Endometrial microvascular endothelial cells (primary cell): Measurements from ENCODE around the gene OMP. TPM values are rescaled to one million over a fixed set of nuclear protein-coding genes. Genes with fewer than 3 reads are reported as not detected.

ENCODE experiments used
- in situ Hi-C: cut with HindIII; loops from 2 replicates; pipeline ENCODE4 v1.10.0; 2017; ENCODE audit warnings: low sequenced_read_pairs, low pct_unique_long_range_greater_than_20kb; ENCODE audit errors: inconsistent ontology term
- total RNA-seq: library from RNA; depleted of rRNA; stranded (reverse); fragments of >200 nt; gene quantifications from one replicate; pipeline ENCODE4 v1.2.3, GENCODE V29; 2015; ENCODE audit errors: inconsistent ontology term

OMP gene
- total RNA-seq, 1 donor from 2014 or later = not detected

GRCh38 chr11:77068457-77069335, 33.9 kb upstream of the OMP start:
- in situ Hi-C loops = no loop called here

- in situ Hi-C loops = no loop called here
These were observed 33.2 kb upstream of the OMP start for GRCh38 chr11:77069336-77069968.

DNA sequence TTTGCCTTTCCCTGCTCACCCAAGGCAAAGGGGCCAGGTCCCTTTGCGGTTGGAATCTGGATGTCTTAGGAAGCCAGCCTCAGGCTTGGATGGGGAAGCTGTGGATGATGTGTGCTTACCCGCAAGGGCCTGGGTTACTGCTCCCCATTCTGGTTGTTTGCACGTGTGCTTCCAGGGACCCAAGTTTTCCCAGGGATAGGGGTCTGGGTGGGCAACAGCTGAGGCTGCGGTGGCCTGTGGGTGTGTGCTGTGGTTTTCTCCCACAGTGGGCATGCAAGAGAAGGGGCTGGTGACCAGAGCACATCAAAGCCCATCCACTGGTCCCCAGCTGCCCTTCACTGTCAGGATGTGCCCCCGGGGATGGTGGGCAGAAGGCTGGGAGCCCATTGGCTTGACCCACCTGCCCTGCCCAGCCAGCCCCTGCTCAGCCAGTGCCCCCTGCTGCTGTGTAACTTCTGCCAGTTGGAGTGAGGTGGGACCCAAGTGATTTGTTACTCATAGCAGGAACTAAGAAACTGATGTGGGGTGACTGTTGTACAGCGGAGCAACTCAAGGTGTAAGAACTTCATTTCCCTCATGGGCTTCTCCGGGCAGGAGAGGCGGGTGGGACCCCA, 32.6 kb upstream of the OMP start:
- in situ Hi-C loops = no loop called here

DNA sequence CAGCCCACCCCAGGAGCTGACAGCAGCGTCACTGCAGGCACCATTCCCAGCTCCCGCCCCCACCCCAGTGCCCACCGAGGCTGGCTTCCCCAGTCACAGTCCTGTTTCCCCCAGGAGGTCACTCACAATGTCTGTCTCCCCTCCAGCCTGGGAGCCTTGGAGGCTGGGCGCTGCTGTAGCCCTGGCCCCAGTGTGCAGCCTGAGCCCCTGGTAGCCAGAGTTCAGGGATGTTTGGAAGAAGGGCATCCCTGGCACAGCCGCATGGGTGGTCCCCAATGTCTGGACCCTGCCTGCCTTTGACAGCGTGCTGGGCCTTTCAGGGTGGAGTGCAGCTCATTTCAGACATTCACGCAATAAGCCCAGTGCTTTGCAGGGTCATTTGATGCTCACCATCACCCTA, 31.6 kb upstream of the OMP start:
- in situ Hi-C loops = no loop called here

GRCh38 chr11:77071671-77072605, 30.7 kb upstream of the OMP start:
- in situ Hi-C loops = no loop called here

DNA sequence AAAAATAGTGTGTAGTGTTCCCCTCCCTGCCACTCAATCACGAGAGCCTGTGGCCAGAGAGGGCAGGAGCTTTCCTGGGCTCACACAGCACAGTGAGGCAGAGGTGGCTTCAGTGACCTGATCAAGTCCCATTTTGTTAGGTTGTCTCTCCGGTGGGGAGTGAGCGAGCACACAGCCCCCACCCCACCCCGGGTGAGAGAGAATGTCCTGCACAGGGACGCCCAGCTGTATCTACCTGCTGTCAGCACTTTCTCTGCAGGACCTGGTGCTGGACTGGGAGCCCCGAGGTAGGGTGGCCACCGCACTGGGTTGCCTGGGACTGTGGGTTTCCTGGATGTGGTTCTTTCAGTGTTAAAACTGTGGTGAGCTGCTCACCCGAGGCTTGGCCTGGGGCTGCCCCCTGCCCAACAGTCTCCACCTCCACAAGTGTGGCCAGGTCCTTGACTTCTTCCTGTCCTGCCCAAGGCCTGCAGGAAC, 29.8 kb upstream of the OMP start:
- in situ Hi-C loops = no loop called here

DNA sequence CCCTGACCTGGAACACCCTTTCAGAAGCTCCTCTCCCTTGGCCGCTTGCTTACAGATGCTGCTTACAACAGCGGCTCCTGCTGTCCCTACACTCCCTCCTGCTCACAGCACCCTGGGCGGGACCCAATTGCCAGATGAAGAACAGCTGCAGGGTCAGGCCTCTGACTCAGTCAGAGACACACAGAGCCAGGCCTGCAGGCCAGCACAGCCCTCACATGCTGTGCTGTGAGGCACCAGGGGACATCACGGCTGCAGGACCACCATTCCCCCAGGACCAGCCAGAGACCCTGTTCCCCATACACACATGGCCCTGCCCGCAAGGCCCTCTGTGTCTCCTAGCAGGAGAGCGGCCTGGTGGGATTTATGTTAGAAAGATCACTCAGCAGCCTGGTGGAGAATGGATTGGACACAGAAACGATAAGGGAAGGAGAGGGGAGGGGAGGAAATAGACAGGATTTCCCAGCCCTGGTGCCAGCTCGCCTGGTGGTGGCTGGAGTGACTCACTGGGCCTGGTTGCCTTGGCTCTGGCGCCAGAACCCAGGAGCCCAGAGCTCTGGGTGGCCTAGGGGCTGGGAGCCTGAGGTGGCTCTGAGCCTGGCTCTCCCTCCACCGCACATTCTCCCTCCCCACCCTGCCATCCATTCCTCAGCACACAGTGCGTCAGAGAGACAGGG, 29.2 kb upstream of the OMP start:
- in situ Hi-C loops = no loop called here

GRCh38 chr11:77074205-77074604, 28.4 kb upstream of the OMP start:
- in situ Hi-C loops = no loop called here

GRCh38 chr11:77074626-77075221, 27.9 kb upstream of the OMP start:
- in situ Hi-C loops = no loop called here

- in situ Hi-C loops = no loop called here
These were observed 27.2 kb upstream of the OMP start for GRCh38 chr11:77075425-77075905.

DNA sequence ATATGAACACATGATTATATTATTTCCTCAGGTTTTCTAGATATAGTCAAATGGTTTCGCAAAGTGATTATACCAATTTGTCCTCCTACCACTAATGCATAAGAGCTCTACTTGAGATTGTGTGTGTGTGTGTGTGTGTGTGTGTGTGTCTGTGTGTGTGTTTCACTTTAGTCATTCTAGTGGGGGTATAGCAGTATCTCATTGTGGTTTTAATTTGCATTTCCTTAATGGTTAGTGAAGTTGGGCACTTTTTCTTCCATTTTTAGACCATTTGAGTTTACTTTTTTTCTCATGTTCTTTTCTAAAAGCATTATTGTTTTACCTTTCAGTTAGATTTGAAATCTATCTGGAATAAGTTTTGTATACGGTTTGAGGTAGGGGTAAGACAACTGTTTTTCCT, 23.0 kb upstream of the OMP start:
- in situ Hi-C loops = no loop called here

- in situ Hi-C loops = no loop called here
These were observed 21.9 kb upstream of the OMP start for GRCh38 chr11:77080643-77081210.

DNA sequence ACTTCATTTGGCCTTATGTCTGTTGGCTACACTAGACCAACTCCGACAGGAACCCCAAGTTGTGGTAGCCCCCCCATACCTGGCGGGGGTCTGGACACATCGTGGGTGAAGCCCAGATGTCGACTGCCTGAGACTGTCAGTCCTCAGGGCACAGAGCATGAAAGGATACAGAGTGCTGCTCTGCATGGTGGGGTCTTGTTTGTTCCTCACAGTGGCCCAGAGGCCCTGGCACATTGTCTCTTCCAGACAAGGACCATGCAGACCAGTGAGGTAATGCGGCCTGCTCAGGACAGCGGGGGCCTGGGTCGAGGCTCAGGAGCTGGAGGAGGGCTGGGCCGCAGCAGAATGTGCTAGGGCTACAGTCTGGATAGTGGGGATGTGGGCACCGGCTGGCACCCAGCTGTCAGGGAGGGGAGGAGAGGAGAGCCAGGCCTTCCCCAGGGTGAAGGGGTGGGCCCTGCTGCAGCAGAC, 21.2 kb upstream of the OMP start:
- in situ Hi-C loops = no loop called here

- in situ Hi-C loops = no loop called here
These were observed 20.4 kb upstream of the OMP start for GRCh38 chr11:77081976-77082836.

DNA sequence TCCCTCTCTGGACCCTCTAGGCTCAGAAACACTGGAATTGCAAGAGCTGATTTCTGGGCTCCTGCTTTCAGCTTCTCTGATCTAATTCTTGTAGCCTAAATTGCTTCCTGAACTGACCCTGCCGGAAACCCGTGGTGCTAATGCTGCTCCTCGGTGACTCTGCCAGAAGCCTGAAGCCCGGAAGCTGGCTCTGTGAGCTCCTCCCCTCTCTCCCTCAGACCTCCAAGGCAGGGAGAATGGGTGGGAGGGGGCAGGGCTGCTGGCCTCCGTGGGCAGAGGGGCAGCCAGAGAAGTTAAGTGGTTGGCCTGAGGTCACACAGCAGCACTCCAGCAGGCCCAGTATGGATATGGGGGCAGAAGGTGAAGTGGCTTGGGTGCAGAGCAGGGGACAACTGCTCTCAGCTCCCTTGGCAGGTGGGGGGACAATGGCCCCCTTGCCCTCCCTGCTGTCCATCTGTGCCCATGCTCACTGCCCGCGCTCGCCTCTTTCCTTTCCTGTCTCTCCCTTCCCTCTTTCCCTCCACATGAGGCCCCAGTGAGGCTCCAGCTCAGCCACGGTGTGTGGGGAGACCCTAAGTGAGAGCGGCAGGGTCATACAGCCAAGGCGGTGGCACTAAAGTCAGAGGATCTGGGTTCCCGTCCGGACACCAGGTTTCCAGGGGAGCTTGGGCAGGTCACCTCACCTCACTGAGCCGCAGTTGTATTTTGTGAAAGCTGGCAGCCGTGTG, 19.6 kb upstream of the OMP start:
- in situ Hi-C loops = no loop called here
